ENCODE data around the gene ACSM6.

Gene ACSM6

GRCh38 chr10:95244152-95244551 lies 50.1 kb downstream of the ACSM6 start:
- DNase-seq (ENCODE audit: low read depth in 1 of 2, low spot score in 1 of 2) = no peak

DNA sequence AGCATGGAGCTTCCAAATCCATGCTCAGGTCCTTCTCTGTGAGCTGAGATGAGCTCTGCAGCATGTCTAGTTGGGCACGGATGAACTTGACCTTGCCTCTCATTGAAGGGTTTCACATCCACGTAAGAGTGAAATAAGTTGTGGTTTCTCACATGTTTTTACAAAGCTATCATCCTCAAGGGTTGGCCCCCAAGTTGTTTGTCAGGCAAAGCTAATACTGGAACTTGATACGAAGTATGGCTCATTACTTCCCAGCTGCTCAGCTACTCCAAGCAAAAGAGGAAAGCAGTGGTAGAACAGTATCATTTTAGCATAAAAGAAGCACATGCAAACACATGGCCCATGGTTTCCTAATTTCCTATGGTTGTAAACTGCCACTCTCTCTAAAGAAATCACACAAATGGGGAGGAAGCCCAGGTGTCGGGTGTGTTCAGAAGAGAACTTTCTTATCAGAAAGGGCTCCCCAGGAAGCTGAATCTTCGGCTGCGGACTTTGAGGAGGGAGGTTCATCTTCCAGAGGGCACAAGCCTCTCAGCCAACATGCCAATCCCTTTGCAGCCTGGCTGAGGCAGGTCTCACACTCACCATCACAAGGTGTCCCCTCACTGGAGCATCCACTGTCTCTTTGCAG lies 51.5 kb downstream of the ACSM6 start:
- no peak for DNase-seq (ENCODE audit: low read depth in 1 of 2, low spot score in 1 of 2)

- DNase-seq (ENCODE audit: low read depth in 1 of 2, low spot score in 1 of 2) = peak; percentile 28 to 52
Observed at GRCh38 chr10:95246582-95247051, 52.6 kb downstream of the ACSM6 start.

- DNase-seq (ENCODE audit: low read depth in 1 of 2, low spot score in 1 of 2) = no peak
Observed at GRCh38 chr10:95247200-95247880, 53.3 kb downstream of the ACSM6 start.

GRCh38 chr10:95247881-95248583 lies 54.0 kb downstream of the ACSM6 start:
- DNase-seq (ENCODE audit: low read depth in 1 of 2, low spot score in 1 of 2) = no peak

DNA sequence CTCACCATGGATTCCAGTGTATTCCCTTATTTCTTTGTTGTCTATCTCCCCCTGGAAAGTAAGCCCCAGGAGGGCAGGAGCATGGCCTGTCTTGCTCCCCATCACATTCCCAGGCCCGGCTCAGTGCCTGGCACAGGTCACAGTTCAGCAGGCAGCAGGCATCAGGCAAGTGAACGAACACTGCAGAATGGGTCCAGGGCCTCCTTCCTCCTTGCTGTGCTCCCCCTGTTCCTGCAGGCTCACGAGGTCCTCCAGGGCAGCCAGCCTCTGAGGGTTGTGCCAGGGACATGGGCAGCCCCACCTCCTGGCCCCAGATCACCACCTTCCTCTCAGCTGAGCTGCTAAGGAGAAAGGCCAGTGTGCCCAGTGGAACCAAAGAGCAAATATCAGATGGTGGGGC lies 55.0 kb downstream of the ACSM6 start:
- no peak for DNase-seq (ENCODE audit: low read depth in 1 of 2, low spot score in 1 of 2)

DNA sequence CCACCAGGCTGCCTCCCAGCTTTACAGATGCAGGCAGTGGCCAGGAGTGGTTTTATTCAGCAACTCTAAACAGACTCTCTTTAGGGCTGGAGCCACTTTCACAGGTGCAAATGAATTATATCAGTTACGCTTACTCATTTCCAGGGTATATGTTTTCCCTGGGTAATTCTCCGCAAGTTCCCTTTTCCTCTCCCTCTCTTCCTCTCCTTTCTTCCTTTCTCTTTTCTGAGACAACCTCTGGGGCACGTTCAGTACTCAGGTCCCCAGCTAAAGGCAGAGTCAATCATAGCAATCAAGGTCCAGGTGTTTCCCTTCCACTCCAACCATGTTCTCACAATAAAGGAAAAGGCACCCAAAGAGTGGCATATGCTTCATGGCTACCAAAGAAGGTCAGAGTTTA lies 55.4 kb downstream of the ACSM6 start:
- DNase-seq (ENCODE audit: low read depth in 1 of 2, low spot score in 1 of 2) = no peak

DNA sequence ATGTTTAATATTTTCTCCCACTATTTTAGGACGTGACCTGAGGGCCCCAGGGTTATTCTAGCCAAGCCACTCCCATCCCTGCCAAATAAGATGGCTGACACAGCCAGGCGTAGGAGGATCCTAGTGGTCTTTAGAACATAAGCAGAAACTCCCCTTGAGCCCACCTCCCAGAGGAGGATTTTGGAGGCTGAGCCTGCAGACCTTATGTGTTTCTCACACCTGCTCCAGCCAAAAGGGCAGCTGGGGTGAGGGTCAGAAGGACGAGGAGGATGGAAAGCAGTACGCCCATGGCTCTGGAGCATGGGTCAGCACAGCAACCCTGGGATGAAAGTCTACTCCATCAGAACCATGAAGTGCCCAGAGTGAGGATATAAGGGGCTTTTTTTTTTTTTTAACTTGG lies 56.8 kb downstream of the ACSM6 start:
- DNase-seq (ENCODE audit: low read depth in 1 of 2, low spot score in 1 of 2) = no peak

DNA sequence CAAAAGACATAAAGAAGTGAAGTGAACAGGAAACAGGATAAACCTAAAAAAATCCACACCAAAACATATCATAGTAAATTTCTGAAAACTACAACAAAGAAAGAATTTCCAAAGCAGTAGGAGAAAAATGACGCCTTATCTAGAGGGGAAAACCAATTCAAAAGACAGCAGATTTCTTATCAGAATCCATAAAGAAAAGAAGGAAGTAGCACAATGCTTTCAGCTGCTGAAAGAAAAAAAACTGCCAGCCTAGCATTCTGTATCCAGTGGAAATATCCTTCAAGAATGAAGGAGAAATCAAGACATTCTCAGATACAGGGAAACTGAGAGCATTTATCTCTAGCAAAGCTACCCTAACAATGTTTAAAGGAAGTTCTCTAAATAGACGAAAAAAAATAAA lies 59.0 kb downstream of the ACSM6 start:
- DNase-seq (ENCODE audit: low read depth in 1 of 2, low spot score in 1 of 2) = no peak

- no peak for DNase-seq (ENCODE audit: low read depth in 1 of 2, low spot score in 1 of 2)
Observed at GRCh38 chr10:95253686-95254085, 59.6 kb downstream of the ACSM6 start.

- no peak for DNase-seq (ENCODE audit: low read depth in 1 of 2, low spot score in 1 of 2)
Observed at GRCh38 chr10:95254629-95255028, 60.6 kb downstream of the ACSM6 start.

DNA sequence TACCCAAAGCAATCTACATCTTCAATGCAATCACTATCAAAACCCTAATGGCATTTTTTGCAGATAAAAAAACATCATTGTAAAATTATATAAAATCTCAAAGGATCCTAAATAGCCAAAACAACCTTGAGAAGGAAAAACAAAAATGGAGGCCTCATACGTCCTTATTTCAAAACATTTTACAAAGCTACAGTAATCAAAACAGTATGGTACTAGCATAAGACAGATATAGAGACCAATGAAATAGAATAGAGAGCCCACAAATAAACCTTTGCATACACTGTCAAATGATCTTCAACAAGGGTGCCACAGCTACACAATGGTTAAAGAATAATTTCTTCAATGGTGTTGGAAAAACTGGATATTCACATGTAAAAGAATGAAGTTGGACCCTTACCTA lies 62.2 kb downstream of the ACSM6 start:
- no peak for DNase-seq (ENCODE audit: low read depth in 1 of 2, low spot score in 1 of 2)

GRCh38 chr10:95257849-95258248 lies 63.8 kb downstream of the ACSM6 start:
- no peak for DNase-seq (ENCODE audit: low read depth in 1 of 2, low spot score in 1 of 2)

DNA sequence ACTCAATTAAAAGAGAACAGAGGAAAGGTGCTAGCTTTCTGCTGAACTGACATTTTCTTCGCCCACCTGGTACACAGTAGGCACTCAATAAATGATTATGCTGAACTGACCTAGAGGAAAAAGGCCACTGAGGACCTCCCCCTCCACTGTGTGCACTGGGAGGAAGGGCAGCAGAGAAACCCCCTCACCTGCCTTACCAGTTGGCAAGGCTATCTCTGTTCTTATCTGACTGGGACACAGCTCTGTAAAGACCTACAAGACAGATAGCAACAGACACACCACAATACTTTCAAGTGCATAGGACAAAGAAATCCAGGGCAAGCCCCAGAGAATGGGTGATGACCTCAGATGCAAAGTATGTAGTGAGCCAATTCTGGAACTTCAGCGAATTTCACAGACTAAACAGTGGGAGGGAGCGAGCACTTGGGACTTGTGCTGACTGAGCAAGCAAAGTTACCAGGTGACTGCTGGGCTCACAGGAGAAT lies 66.4 kb downstream of the ACSM6 start:
- DNase-seq (ENCODE audit: low read depth in 1 of 2, low spot score in 1 of 2) = no peak

DNA sequence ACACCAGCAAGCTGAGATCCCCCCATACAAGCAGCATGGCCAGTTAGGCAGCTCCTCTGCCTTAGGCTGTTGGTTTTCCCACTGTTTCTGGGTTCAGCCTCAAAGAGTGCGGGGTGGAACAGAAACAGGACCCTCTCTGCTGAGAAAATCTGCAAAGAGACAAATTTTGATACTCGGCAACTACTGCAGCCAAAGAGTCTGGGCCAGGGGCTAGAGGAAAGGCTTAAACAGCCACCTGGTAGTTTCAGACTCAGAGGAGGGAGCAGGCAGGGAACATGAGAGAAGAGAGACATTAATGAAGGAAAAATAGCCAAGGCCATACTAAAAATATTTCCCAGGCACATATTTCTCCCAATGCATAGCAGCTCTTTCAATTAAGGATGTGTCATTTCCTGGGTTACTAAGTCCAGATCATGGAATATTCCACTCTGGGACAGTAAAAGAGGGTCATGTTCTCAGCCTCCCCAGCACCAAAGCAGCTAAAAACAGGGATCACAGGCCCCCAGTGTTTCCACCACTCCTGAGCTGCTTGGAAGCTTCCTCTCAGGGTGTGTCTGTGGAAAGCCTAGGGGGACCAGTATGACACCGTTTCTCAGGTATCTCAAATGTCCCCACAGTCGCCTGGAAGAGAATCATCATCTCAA lies 67.0 kb downstream of the ACSM6 start:
- no peak for DNase-seq (ENCODE audit: low read depth in 1 of 2, low spot score in 1 of 2)

GRCh38 chr10:95261926-95262325 lies 67.9 kb downstream of the ACSM6 start:
- DNase-seq (ENCODE audit: low read depth in 1 of 2, low spot score in 1 of 2) = no peak

DNA sequence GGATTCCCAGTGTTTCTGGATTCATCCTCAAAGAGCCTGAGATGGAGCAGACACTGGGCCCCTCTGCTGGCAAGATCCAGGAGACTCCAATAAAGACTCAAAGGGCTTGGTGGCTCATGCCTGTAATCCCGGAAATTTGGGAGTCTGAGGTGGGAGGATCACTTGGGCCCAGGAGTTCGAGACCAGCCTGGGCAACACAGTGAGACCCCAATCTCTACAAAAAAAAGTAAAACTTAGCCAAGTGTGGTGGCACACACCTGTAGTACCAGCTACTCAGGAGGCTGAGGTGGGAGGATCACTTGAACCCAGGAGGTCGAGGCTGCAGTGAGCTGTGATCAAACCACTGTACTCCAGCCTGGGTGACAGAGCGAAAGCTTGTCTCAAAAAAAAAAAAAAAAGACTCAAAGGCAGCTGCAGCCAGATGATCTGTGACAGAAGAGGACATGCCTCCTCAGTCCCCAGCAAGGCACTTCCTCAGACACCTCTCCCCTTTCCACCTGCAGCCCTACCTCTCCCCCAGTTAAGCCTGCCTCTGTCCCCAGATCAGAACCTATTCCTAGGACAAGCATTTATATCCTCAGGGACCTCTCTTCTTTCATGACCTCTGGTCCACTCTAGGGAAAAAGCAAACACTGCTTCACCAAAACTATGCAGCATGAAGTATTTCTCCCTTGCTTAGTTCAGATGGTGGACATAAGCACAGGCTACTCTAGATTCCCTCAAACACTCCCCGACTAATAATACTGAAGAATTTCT lies 68.9 kb downstream of the ACSM6 start:
- DNase-seq (ENCODE audit: low read depth in 1 of 2, low spot score in 1 of 2) = no peak

GRCh38 chr10:95263864-95264226 lies 69.8 kb downstream of the ACSM6 start:
- no peak for DNase-seq (ENCODE audit: low read depth in 1 of 2, low spot score in 1 of 2)

GRCh38 chr10:95264227-95265051 lies 70.4 kb downstream of the ACSM6 start:
- DNase-seq (ENCODE audit: low read depth in 1 of 2, low spot score in 1 of 2) = no peak

DNA sequence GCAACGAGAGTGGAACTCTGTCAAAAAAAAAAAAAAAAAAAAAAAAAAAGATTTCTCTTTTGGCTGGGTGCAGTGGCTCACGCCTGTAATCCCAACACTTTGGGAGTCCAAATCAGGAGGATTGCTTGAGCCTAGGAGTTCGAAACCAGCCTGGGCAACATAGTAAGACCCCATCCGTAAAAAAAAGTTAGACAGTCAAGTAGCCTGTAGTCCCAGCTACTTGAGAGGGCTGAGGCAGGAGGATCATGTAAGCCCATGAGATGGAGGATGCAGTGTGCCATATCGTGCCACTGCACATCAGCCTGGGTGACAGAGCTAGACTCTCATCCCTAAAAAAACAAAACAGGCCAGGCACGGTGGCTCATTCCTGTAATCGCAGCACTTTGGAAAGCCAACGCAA lies 71.5 kb downstream of the ACSM6 start:
- DNase-seq (ENCODE audit: low read depth in 1 of 2, low spot score in 1 of 2) = no peak

Measured in activated CD4-positive, alpha-beta T cell treated with anti-CD3 and anti-CD28 coated beads, Interleukin-2, amount 50 U/mL, for 24 hours (primary cell).